DOHH2 (cell line): ENCODE data around the gene CARHSP1.
"Not testable (repeated sequence)": the region's sequence is repeated elsewhere in the genome, so short reads cannot be mapped to it uniquely, and the experiment has no call there.

Experiments
- H3F3A ChIP-seq: fragments of 200-600 bp; sonication (generic), shearing (Covaris generic); 2 replicates; pipeline ENCODE4 v1.6.0; 2016; ENCODE audit warnings: antibody characterized with exemption, mild to moderate bottlenecking; ENCODE audit not compliant: control insufficient read depth, insufficient read depth
- H3K27ac ChIP-seq: fragments of 200-600 bp; sonication (generic); 2 replicates; pipeline ENCODE4 v1.5.1; 2014; ENCODE audit warnings: low read depth, mild to moderate bottlenecking, low read length, moderate library complexity
- H3K27me3 ChIP-seq: fragments of 200-600 bp; sonication (generic); 2 replicates; pipeline ENCODE4 v1.6.1; 2014; ENCODE audit warnings: mild to moderate bottlenecking, low read length, mixed read lengths; ENCODE audit not compliant: control insufficient read depth
- H3K36me3 ChIP-seq: fragments of 200-600 bp; sonication (generic); 2 replicates; pipeline ENCODE4 v1.6.1; 2014; ENCODE audit warnings: mild to moderate bottlenecking, low read length, moderate library complexity, mixed read lengths; ENCODE audit not compliant: control insufficient read depth
- H3K4me1 ChIP-seq: fragments of 200-600 bp; sonication (generic); 2 replicates; pipeline ENCODE4 v1.6.1; 2014; ENCODE audit warnings: mild to moderate bottlenecking, low read length, mixed read lengths; ENCODE audit not compliant: control insufficient read depth
- H3K4me2 ChIP-seq: fragments of 200-600 bp; sonication (generic); 2 replicates; pipeline ENCODE4 v1.6.0; 2014; ENCODE audit warnings: mild to moderate bottlenecking, low read length, moderate library complexity
- H3K4me3 ChIP-seq: fragments of 200-600 bp; sonication (generic); 2 replicates; pipeline ENCODE4 v1.5.1; 2014; ENCODE audit warnings: mild to moderate bottlenecking, low read length, mixed read lengths
- H3K79me2 ChIP-seq: fragments of 200-600 bp; sonication (generic); 2 replicates; pipeline ENCODE4 v1.6.1; 2014; ENCODE audit warnings: mild to moderate bottlenecking, low read length, mixed read lengths; ENCODE audit not compliant: control insufficient read depth
- H3K9me2 ChIP-seq: fragments of 200-600 bp; sonication (generic); replicated peaks from 2 replicates; pipeline ENCODE4 v1.6.1; 2014; ENCODE audit warnings: mild to moderate bottlenecking, low read length, mixed read lengths; ENCODE audit not compliant: control insufficient read depth
- H3K9me3 ChIP-seq: fragments of 200-600 bp; sonication (generic); 2 replicates; pipeline ENCODE4 v1.6.1; 2014; ENCODE audit warnings: antibody characterized with exemption, low read length, mixed read lengths; ENCODE audit not compliant: control insufficient read depth, insufficient read depth
- H4K20me1 ChIP-seq: fragments of 200-600 bp; sonication (generic); 2 replicates; pipeline ENCODE4 v1.6.0; 2014; ENCODE audit warnings: low read depth, mild to moderate bottlenecking, antibody characterized with exemption, low read length, moderate library complexity; ENCODE audit not compliant: control insufficient read depth, insufficient read depth
- EZH2phosphoT487 ChIP-seq: fragments of 200-600 bp; sonication (generic); IDR thresholded peaks from 2 replicates; pipeline ENCODE4 v1.6.1; 2017; ENCODE audit warnings: borderline replicate concordance, mild to moderate bottlenecking, antibody characterized with exemption, low read length, moderate library complexity, mixed read lengths
- TF ChIP-seq, protein P1 (sequence below): fragments of 200-600 bp; sonication (generic); IDR thresholded peaks from one replicate; pipeline ENCODE4 v1.5.1; 2014; ENCODE audit warnings: antibody characterized with exemption, mild to moderate bottlenecking, low read depth, low read length; ENCODE audit not compliant: poor library complexity, severe bottlenecking

Gene CARHSP1

GRCh38 chr16:8868416-8869211 is at the start of gene CARHSP1:
Gene CARHSP1 (minus strand): TSS chr16:8869006. CDS start chr16:8859328, 9,678 bp downstream.
- peak within 1 kb of the TSS; percentile 93 for H3K4me2 ChIP-seq
- H3K9me2 ChIP-seq = no peaks in the 10 kb centered on the region
- TF ChIP-seq, protein P1, sequence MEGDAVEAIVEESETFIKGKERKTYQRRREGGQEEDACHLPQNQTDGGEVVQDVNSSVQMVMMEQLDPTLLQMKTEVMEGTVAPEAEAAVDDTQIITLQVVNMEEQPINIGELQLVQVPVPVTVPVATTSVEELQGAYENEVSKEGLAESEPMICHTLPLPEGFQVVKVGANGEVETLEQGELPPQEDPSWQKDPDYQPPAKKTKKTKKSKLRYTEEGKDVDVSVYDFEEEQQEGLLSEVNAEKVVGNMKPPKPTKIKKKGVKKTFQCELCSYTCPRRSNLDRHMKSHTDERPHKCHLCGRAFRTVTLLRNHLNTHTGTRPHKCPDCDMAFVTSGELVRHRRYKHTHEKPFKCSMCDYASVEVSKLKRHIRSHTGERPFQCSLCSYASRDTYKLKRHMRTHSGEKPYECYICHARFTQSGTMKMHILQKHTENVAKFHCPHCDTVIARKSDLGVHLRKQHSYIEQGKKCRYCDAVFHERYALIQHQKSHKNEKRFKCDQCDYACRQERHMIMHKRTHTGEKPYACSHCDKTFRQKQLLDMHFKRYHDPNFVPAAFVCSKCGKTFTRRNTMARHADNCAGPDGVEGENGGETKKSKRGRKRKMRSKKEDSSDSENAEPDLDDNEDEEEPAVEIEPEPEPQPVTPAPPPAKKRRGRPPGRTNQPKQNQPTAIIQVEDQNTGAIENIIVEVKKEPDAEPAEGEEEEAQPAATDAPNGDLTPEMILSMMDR = no peak
- no peak for TF ChIP-seq EZH2phosphoT487
- H3F3A ChIP-seq = peaks cover 12% of the 10 kb centered on the region
- peak within 1 kb of the TSS; percentile 95 for H3K4me3 ChIP-seq
- peaks cover 30% of the 10 kb centered on the region for H3K36me3 ChIP-seq
- peak within 1 kb of the TSS; percentile 90 for H3K27ac ChIP-seq
- peaks cover 16% of the 10 kb centered on the region; the same call in 1 of the 2 replicates for H4K20me1 ChIP-seq
- peaks cover 65% of the 10 kb centered on the region for H3K4me1 ChIP-seq
- no peaks in the 10 kb centered on the region for H3K27me3 ChIP-seq
- peaks cover 46% of the 10 kb centered on the region for H3K79me2 ChIP-seq
- H3K9me3 ChIP-seq = no peaks in the 10 kb centered on the region

DNA sequence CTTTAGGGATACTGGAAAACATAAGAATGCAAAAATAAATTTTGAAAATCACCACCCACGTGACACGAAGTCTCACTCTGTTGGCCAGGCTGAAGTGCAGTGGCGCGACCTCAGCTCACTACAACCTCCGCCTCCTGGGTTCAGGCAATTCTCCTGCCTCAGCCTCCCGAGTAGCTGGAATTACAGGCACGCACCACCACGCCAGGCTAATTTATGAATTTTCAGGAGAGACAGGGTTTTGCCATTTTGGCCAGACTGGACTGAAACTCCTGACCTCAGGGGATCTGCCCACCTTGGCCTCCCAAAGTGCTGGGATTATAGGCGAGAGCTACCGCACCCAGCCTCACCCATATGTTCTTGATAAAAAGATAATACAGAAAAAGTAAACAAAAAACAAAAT is 48.5 kb upstream of the CARHSP1 start:
- Histone ChIP-seq H3K36me3 (peaks cover 95% of the 10 kb centered on the region), H3F3A (peaks cover 11% of the 10 kb centered on the region; the same call in 1 of the 2 replicates), H3K79me2 (peaks cover 49% of the 10 kb centered on the region)
- not testable (repeated sequence) for H4K20me1 ChIP-seq, H3K27me3 ChIP-seq, H3K4me3 ChIP-seq, H3K9me2 ChIP-seq, H3K4me2 ChIP-seq, H3K4me1 ChIP-seq, H3K27ac ChIP-seq, H3K9me3 ChIP-seq

- Histone ChIP-seq H3K27me3 (no peaks in the 10 kb centered on the region), H3F3A (peaks cover 11% of the 10 kb centered on the region; the same call in 1 of the 2 replicates), H3K79me2 (peaks cover 54% of the 10 kb centered on the region), H3K9me2 (no peaks in the 10 kb centered on the region), H4K20me1 (peaks cover 4% of the 10 kb centered on the region), H3K9me3 (no peaks in the 10 kb centered on the region), H3K27ac (no peak overlapping the region), H3K4me2 (no peak overlapping the region), H3K4me3 (no peak overlapping the region), H3K4me1 (peaks cover 6% of the 10 kb centered on the region; the same call in 1 of the 2 replicates), H3K36me3 (peaks cover 95% of the 10 kb centered on the region)
- no peak for TF ChIP-seq EZH2phosphoT487
- TF ChIP-seq, protein P1 = no peak
Measured at GRCh38 chr16:8916541-8917225, 47.9 kb upstream of the CARHSP1 start.
